Fibroblast of villous mesenchyme (primary cell): ENCODE results near the gene BOLA3. TPM values are rescaled to one million over a fixed set of nuclear protein-coding genes. Genes with fewer than 3 reads are reported as not detected.

ENCODE experiments used
- DNase-seq: peaks from one replicate; pipeline ENCODE4 v3.0.0-alpha.2; 2010; ENCODE audit warnings: low read depth
- H3K4me3 ChIP-seq: 2 replicates; pipeline ENCODE4 v1.5.1; 2011; ENCODE audit warnings: low read depth, mild to moderate bottlenecking, low read length
- total RNA-seq: library from RNA; depleted of rRNA; stranded (reverse); fragments of >200 nt; gene quantifications from 2 replicates; pipeline ENCODE4 v1.2.3, GENCODE V29; 2012
- TF ChIP-seq, protein P1 (sequence below): IDR thresholded peaks from 2 replicates; pipeline ENCODE4 v1.5.1; 2012; ENCODE audit warnings: low read depth, mild to moderate bottlenecking, low read length; ENCODE audit not compliant: insufficient read depth

The BOLA3 gene
- total RNA-seq, 1 donor = 50.1 TPM

- no peak for DNase-seq
- no peak overlapping the region for H3K4me3 ChIP-seq
- TF ChIP-seq, protein P1, sequence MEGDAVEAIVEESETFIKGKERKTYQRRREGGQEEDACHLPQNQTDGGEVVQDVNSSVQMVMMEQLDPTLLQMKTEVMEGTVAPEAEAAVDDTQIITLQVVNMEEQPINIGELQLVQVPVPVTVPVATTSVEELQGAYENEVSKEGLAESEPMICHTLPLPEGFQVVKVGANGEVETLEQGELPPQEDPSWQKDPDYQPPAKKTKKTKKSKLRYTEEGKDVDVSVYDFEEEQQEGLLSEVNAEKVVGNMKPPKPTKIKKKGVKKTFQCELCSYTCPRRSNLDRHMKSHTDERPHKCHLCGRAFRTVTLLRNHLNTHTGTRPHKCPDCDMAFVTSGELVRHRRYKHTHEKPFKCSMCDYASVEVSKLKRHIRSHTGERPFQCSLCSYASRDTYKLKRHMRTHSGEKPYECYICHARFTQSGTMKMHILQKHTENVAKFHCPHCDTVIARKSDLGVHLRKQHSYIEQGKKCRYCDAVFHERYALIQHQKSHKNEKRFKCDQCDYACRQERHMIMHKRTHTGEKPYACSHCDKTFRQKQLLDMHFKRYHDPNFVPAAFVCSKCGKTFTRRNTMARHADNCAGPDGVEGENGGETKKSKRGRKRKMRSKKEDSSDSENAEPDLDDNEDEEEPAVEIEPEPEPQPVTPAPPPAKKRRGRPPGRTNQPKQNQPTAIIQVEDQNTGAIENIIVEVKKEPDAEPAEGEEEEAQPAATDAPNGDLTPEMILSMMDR = no peak
Observed at GRCh38 chr2:74174909-74175308, 27.2 kb upstream of the BOLA3 start.

- no peak overlapping the region for H3K4me3 ChIP-seq
- no peak for DNase-seq
Observed at GRCh38 chr2:74168739-74169138, 21.0 kb upstream of the BOLA3 start.

GRCh38 chr2:74164761-74165160 lies 17.0 kb upstream of the BOLA3 start:
- H3K4me3 ChIP-seq = no peak overlapping the region
- DNase-seq = no peak
- TF ChIP-seq, protein P1 = no peak

More at GRCh38 chr2:74168739-74169138, 21.0 kb upstream of the BOLA3 start:
- TF ChIP-seq, protein P1 = no peak

GRCh38 chr2:74162951-74163350 lies 15.2 kb upstream of the BOLA3 start:
- no peak for DNase-seq
- TF ChIP-seq, protein P1 = no peak
- no peak overlapping the region for H3K4me3 ChIP-seq

DNA sequence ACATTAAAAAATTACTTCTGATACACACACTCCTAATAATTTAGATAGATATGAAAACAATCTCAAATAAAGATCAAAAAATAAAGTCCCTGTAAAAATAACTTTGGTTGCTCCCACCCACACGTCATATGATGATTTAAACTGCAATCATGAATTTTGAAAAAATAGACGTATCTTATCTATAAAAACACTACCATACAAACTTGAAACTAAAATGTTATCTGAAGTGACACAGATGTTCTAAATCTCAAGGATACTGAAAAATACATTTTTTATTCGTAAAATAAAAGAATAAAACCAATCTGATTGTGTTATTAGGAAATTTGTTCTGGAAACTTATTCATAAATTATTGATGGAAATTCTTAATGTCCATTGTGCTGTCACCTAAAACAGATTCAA lies 8.1 kb upstream of the BOLA3 start:
- TF ChIP-seq, protein P1 = no peak
- DNase-seq = no peak
- H3K4me3 ChIP-seq = no peak overlapping the region

DNA sequence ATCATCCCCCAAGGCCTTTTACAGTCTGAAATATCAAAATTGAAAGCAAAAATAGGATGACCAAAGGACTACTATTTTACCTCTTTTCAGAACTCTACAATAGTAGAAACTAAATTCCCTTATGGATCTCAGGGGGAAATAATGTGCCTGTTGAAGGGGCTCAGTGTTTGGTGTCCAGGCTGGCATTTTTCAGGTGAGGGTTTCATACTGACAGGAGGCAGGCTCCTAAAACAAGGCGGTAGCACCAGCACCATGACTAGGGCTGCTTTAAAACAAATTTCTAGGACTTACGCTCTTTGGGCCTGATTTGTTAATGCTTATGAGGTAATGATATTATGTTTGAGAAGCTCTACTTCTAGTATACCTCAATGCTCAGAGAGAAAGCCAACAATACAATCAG lies 5.2 kb upstream of the BOLA3 start:
- no peak overlapping the region for H3K4me3 ChIP-seq
- no peak for DNase-seq
- TF ChIP-seq, protein P1 = no peak

GRCh38 chr2:74149570-74150319 lies 2.0 kb upstream of the BOLA3 start:
- no peak overlapping the region for H3K4me3 ChIP-seq
- DNase-seq = no peak
- TF ChIP-seq, protein P1 = no peak
